GM18505 (cell line): ENCODE data around the gene TWF1.

Experiments used
- ATAC-seq: cut with Tn5 transposase; IDR thresholded peaks from one replicate; pipeline ENCODE4 v1.9.1; 2021; ENCODE audit not compliant: unreplicated experiment
- POLR2A ChIP-seq: IDR thresholded peaks from 4 replicates; pipeline ENCODE4 v1.6.1; 2011; ENCODE audit warnings: borderline replicate concordance; ENCODE audit not compliant: insufficient read depth, insufficient read length; ENCODE audit errors: extremely low read depth

The TWF1 gene

DNA sequence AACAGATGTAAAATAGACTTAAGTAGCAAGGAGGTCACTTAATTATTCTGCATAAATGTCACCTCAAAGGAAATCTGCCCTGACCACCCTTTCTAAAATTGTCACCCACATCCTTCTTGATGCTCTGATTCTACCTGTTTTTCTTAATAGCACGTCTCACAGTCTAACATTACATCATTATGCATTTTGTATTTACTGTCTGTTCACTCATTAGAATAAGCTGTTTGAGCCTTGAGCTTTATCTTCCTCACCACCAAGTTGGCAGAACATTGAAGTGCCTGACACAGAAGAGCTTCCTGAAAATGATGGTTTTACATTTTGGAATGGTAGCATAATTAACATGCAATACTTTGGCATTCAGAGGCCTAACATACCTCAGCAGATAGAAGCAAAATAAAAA lies 21.0 kb upstream of the TWF1 start:
- ATAC-seq: no peak
- TF ChIP-seq POLR2A: no peak

DNA sequence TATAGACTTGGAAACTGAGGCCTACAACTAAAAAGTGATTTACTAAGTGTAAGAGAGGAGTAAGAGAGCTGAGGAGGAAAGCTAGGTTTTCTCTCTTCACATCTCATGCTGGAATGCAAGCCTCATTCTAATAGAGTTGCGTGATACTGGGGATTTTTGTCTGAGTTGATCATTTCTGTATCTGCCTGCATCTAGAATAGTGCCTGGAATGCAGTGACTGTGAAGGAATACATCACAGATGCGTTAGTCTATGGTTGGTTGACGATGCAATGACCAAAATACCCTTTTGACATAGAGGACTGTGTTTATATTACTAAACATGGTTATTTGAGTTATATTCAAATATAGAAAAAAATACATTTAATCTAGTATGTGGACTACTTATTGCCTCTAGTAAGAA lies 20.6 kb upstream of the TWF1 start:
- no peak for ATAC-seq
- TF ChIP-seq POLR2A: no peak

DNA sequence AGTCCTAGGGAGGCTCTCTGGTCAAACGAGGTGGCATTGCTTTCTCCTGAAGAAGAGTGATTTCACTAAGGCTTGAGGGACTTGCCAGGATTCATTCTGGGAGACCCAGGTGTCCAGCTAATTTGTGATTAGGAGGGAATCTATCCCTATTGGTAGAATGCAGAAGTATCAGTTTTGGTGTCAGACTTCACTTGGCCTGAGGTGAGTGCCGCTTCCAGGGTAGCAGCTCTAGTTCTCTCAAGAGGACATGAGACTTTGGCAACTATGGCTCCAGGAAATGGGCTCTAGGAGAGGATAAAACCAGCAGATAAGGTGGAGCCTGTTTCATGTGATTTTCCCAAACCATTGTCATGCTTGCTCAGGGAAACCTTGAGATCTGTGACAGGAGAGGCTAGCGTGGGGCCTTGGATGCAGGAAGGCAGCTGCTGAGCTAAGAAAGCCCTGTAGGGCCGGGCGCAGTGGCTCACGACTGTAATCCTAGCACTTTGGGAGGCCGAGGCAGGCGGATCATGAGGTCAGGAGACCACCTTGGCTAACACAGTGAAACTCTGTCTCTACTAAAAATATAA lies 18.2 kb upstream of the TWF1 start:
- no peak for ATAC-seq
- TF ChIP-seq POLR2A: no peak

DNA sequence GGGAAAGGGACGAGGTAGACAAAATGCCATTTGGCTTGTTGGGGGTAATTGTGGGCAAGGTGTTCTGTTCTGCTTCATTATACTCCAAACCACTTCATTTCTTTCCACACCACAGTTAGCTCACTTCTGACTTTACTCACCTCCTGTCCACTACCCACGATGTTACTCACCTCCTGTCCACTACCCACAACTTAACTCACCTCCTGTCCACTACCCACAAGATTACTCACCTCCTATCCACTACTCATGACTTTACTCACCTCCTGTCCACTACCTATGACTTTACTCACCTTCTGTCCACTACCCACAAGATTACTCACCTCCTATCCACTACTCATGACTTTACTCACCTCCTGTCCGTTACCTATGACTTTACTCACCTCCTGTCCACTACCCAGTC lies 10.1 kb upstream of the TWF1 start:
- TF ChIP-seq POLR2A: no peak
- ATAC-seq: no peak

DNA sequence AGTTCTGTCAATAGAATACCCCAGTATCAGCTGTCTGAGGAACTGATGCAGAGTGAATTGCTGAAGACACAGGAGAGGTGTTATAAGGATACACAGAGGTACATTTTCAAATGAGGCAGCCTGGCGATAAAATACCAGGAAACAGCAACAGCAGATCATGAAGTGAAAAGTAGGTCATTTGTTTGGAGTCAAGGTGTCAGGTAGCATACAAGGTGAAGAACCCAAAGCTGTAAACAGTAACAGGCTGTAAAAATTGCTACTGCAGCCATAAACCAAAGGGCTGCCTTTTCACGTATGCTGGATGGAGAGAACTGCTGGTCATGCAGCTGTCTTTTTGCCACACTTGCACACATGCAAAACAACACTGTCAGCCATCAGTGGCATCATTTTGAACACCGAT lies 9.3 kb upstream of the TWF1 start:
- no peak for TF ChIP-seq POLR2A
- no peak for ATAC-seq

DNA sequence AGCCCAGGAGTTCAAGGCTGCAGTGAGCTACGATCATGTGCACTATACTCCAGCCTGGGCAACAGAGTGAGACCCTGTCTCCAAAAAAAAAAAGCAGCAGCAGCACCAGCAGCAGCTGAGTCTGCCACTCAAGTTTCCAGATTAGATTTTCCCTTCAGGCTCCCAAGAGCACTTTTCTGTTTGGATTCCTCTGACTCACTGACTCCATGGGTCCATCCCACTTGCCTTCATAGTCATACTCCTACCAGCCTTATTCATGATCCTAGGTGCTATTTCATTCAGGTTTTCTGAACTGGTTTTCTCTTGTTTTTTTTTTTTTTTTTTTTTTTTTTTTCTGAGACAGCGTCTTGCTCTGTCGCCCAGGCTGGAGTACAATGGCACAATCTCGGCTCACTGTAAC lies 6.8 kb upstream of the TWF1 start:
- no peak for TF ChIP-seq POLR2A
- no peak for ATAC-seq

DNA sequence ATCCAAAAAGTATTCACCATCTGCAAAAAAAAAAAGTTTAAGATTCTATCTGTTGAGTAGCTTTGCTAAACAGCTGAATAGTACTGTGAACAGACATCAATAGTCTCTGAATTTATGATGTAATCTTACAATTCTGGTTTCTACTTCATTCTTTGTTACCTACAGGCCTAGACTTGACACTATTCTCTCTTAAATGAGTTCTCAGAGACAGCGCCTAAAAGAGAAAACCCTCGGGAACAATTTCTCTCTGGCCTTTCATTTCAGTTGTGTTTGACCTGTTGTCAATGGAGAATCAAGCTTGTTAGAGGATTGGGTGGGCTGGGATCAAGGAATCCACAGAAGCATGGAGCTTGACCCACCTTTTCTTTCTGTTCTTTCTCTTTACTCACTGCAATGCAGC lies 5.9 kb upstream of the TWF1 start:
- TF ChIP-seq POLR2A: no peak
- no peak for ATAC-seq

DNA sequence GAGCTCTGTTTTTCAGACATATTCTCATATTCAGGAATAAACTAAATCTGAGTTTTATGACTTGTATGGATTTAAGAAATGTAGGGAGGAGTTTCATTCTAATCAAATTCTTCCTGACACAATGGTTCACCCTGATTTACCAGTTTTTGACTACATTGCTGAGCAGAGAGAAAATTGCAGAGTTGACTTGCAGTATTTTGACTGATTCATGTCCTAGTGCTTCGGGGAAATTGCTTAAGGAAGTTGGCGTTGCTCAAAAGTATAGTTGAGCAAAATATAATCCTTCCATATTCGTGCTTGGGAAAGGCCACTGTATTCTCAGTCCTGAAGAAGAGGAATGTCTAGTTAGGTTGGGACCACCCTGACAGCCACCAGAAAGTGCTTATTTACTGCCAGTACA lies 1.3 kb upstream of the TWF1 start:
- TF ChIP-seq POLR2A: no peak
- no peak for ATAC-seq

DNA sequence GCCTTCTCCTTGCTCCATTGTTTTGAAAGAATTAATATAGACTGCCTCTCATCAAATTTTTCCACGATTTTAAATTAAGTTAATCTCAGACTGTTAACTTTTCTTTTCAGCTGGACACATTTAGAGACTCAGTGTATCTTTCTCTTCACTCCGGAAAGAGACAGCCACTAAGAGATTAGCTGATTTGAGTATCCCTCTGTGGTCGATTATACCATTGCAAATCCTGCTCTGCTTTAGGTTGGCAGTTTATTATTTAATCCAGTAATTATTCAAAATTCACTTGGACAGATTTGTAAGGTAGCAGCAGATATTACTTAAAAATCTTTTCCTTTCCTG lies 588 bp upstream of the TWF1 start:
- no peak for ATAC-seq
- no peak for TF ChIP-seq POLR2A

DNA sequence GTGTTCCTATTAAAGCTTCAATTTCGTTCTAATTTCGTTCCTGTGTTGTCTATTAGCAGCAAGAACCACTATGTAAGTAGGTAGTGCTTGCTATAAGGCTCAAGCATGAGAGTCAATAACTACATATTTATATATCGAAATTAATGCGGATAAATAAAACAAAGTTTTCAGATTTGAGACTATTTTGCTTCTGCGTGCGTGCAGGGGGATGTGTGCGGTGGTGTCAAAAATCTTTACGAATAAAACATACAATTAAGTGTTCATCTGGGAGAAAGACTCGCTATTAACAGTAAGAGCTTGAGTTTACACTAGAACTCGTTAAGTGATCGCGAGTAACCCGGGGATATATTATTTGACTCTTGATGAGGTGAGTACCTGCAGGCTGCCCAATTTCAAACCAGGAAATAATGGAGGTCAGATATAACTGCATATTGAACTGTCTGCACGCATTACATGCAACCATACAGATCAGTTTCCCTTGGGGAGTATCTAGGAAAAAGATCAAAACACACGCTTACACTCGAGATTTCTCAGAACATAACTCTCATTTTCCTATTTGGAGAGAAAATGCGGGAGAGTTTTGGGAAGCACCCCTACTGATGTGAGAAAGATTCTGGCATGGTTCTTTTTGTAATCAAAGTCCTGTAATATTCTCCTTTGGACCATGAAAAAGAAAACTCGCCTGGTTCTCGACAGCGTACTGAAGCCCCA lies 813 bp downstream of the TWF1 start:
- no peak for TF ChIP-seq POLR2A
- no peak for ATAC-seq

DNA sequence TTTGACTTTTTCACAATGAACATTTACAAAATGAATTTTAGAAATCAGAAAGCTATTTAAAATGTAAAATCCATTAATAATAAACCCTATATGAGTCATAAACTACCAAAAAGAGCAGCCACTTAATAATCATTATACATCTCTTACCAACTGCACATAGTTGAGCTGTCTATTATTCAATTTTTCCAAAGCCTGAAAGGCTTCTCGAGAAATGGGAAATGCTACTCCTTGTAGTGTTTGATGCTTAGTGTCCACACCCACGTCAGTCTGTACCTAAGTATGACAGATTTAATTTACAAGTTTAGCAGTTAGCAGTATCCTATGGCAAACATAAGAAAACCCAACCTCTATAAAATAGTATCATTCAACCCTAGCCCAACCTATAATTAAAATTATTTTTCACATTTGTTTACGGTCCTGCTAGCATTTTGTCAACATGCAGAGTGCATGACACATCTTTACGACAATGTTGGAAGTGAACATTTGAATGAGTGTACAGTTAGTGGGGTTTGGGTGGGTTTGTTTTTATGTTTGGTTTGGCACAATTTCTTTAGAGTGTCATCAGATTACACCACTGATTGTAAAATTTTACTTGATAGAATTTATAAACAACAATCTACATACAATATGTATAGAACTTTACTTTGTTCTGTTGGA lies 8.4 kb downstream of the TWF1 start:
- TF ChIP-seq POLR2A: no peak
- ATAC-seq: no peak

DNA sequence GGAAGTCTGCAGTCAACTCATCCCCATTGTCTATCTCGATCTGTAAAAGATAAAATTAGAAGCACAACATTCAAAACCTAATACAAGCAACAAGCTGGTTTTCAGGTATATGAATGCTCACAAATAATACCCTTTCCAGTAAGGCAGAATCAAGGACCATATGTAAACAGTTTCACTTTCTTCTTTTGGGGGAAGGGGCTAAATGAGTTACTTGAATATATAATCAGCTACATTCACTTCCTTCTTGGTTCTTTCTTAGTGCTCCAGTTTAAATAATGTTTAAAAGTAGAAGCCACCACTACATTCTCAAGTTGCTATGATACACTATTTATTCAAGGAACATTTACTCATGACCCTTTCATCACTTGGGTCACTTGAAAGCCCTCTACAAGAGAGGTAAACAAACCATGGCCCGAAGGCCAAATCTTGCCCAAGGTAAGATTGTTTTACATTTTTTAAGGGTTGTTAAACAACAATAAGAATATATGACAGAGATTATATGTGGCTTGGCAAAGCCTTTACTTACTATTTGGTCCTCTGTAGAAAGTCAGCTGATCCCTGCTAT lies 10.3 kb downstream of the TWF1 start:
- no peak for TF ChIP-seq POLR2A
- ATAC-seq: no peak

DNA sequence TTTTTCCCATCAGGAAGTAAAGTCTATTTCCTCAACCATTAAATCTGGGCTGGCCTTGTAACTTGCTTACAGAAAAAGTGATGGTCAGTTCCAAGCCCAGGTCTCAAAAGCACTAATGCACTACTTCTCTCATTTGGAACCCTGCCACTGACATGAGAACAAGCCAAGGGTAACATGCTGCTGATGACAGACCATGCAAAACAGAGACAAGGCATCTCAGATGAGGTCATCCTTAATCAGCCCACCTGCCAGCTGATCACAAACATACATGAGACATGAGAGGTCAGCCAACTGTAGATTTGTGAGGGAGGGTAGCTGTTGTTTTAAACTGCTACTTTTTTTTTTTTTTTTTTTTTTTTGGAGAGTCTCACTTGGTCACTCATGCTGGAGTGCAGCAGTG lies 16.2 kb downstream of the TWF1 start:
- no peak for ATAC-seq
- TF ChIP-seq POLR2A: no peak
